ENCODE results near the gene MZF1. TPM values are rescaled to one million over a fixed set of nuclear protein-coding genes. Genes with fewer than 3 reads are reported as not detected.

The MZF1 gene
- polyA plus RNA-seq, 3 donors: 1.6 to 55.6 (median 1.7) TPM

- peaks cover 0 to 13% of the 10 kb centered on the region in 2 donors for H3K9me3 ChIP-seq (replicated peaks in 1 of 2; ENCODE audit: control insufficient read depth in 1 of 2, insufficient read depth in 1 of 2, low read length in 2 of 2)
- H3K9me3 Mint-ChIP-seq: peaks cover 0 to 17% (median 8%) of the 10 kb centered on the region in 7 donors
- H3K27ac Mint-ChIP-seq: peak overlapping the region in 2 of 7 donors; percentile 16 to 40
- DNase-seq: peak in 1 of 3 donors; percentile 8
- intact Hi-C loops (cut with micrococcal nuclease): no loop called here
- WGBS (ENCODE audit: insufficient coverage): 8% methylated on average over 40 of the region's 40 CpGs
- no peak overlapping the region for H3K9ac ChIP-seq (ENCODE audit: insufficient read depth, low read length, poor library complexity, severe bottlenecking)
- H3K27ac ChIP-seq (ENCODE audit: low read depth in 1 of 2, low read length in 2 of 2): no peak overlapping the region
- peak overlapping the region in 1 of 3 experiments; percentile 28 for H3K4me3 ChIP-seq (replicated peaks in 1 of 3; ENCODE audit: low read depth in 2 of 3, low read length in 3 of 3)
- H2AFZ ChIP-seq (ENCODE audit: insufficient read depth, low read depth, low read length, poor library complexity, severe bottlenecking): no peak overlapping the region
- H3K36me3 ChIP-seq (replicated peaks in 1 of 2; ENCODE audit: control insufficient read depth in 1 of 2, insufficient read depth in 2 of 2, low read length in 2 of 2): peaks cover 6 to 9% of the 10 kb centered on the region in 2 donors
- peaks cover 10% of the 10 kb centered on the region for H4K20me1 ChIP-seq (ENCODE audit: insufficient read depth, low read length)
- peaks cover 16 to 21% of the 10 kb centered on the region in 2 donors for H3K36me3 Mint-ChIP-seq
- H3K4me1 ChIP-seq (ENCODE audit: control insufficient read depth in 1 of 2, insufficient read depth in 2 of 2, low read length in 2 of 2): peaks cover 35 to 37% of the 10 kb centered on the region in 2 donors
- peak overlapping the region; percentile 53 to 86 for H3K4me3 Mint-ChIP-seq
- H3K4me1 Mint-ChIP-seq: peaks cover 40% of the 10 kb centered on the region
- peak overlapping the region; percentile 13 for H3K4me2 ChIP-seq (replicated peaks; ENCODE audit: extremely low read depth, low read length, poor library complexity, severe bottlenecking)
- TF ChIP-seq CTCF (IDR thresholded peaks at IDR 0.05): no peak
- H3K27me3 ChIP-seq (ENCODE audit: control insufficient read depth in 2 of 2, insufficient read depth in 2 of 2, low read length in 2 of 2): peaks cover 23 to 39% of the 10 kb centered on the region in 2 donors
- H3K79me2 ChIP-seq (ENCODE audit: insufficient read depth, low read length): no peaks in the 10 kb centered on the region
- peaks cover 39 to 45% (median 39%) of the 10 kb centered on the region in 3 donors for H3K27me3 Mint-ChIP-seq (ENCODE audit: low read depth in 3 of 3)
These were observed 10.0 kb downstream of the MZF1 start for GRCh38 chr19:58563034-58563573.

- H3K36me3 Mint-ChIP-seq: peaks cover 13 to 17% of the 10 kb centered on the region in 2 donors
- H3K27ac ChIP-seq (ENCODE audit: low read depth in 1 of 2, low read length in 2 of 2): no peak overlapping the region
- peaks cover 41 to 44% of the 10 kb centered on the region in 2 donors for H3K4me1 ChIP-seq (ENCODE audit: control insufficient read depth in 1 of 2, insufficient read depth in 2 of 2, low read length in 2 of 2)
- H3K4me3 ChIP-seq (replicated peaks in 1 of 3; ENCODE audit: low read depth in 2 of 3, low read length in 3 of 3): peak overlapping the region in 1 of 3 experiments; percentile 28
- H3K27me3 ChIP-seq (ENCODE audit: control insufficient read depth in 2 of 2, insufficient read depth in 2 of 2, low read length in 2 of 2): peaks cover 23 to 39% of the 10 kb centered on the region in 2 donors
- H3K79me2 ChIP-seq (ENCODE audit: insufficient read depth, low read length): peaks cover 7% of the 10 kb centered on the region
- H3K4me3 Mint-ChIP-seq: peak overlapping the region; percentile 53 to 84
- peaks cover 0 to 17% (median 8%) of the 10 kb centered on the region in 7 donors for H3K9me3 Mint-ChIP-seq
- H2AFZ ChIP-seq (ENCODE audit: insufficient read depth, low read depth, low read length, poor library complexity, severe bottlenecking): no peak overlapping the region
- H3K27me3 Mint-ChIP-seq (ENCODE audit: low read depth in 3 of 3): peaks cover 39 to 45% (median 39%) of the 10 kb centered on the region in 3 donors
- peak overlapping the region in 1 of 7 donors; percentile 19 for H3K27ac Mint-ChIP-seq
- H3K4me1 Mint-ChIP-seq: peaks cover 45% of the 10 kb centered on the region
- no peak for TF ChIP-seq CTCF (IDR thresholded peaks at IDR 0.05)
- peak overlapping the region; percentile 13 for H3K4me2 ChIP-seq (replicated peaks; ENCODE audit: extremely low read depth, low read length, poor library complexity, severe bottlenecking)
- peaks cover 5 to 6% of the 10 kb centered on the region in 2 donors for H3K36me3 ChIP-seq (replicated peaks in 1 of 2; ENCODE audit: control insufficient read depth in 1 of 2, insufficient read depth in 2 of 2, low read length in 2 of 2)
- 14% methylated on average over 107 of the region's 107 CpGs for WGBS (ENCODE audit: insufficient coverage)
- intact Hi-C loops (cut with micrococcal nuclease): no loop called here
- no peak overlapping the region for H3K9ac ChIP-seq (ENCODE audit: insufficient read depth, low read length, poor library complexity, severe bottlenecking)
- peaks cover 0 to 13% of the 10 kb centered on the region in 2 donors for H3K9me3 ChIP-seq (replicated peaks in 1 of 2; ENCODE audit: control insufficient read depth in 1 of 2, insufficient read depth in 1 of 2, low read length in 2 of 2)
- DNase-seq: peak in 1 of 3 donors; percentile 32
- peaks cover 14% of the 10 kb centered on the region for H4K20me1 ChIP-seq (ENCODE audit: insufficient read depth, low read length)
These were observed 10.8 kb downstream of the MZF1 start for GRCh38 chr19:58562122-58563033.
